ENCODE measurements around the gene ARMC2. TPM values are rescaled to one million over a fixed set of nuclear protein-coding genes. Genes with fewer than 3 reads are reported as not detected.

Gene ARMC2
- total and polyA plus RNA-seq, 2 donors (not counting 1 experiment from before 2014, with no cell fraction given), result 4.8 to 9.9 TPM

GRCh38 chr6:108895571-108895970 is 47.3 kb downstream of the ARMC2 start:
- Mint-ChIP-seq H3K27me3 (no peaks in the 10 kb centered on the region), H3K4me1 (peaks cover 14% of the 10 kb centered on the region), H3K4me3 (no peak overlapping the region), H3K27ac (no peak overlapping the region), H3K9me3 (ENCODE audit: insufficient read depth) (no peaks in the 10 kb centered on the region)
- Histone ChIP-seq H3K27me3 (replicated peaks in 1 of 4; ENCODE audit: control extremely low read depth in 1 of 4, control insufficient read depth in 3 of 4, insufficient read depth in 4 of 4, low read length in 3 of 4) (no peaks in the 10 kb centered on the region), H2AFZ (ENCODE audit: insufficient read depth, low read depth, low read length, poor library complexity, severe bottlenecking) (no peak overlapping the region), H3K27ac (ENCODE audit: low read length in 2 of 2) (no peak overlapping the region), H3K36me3 (replicated peaks in 1 of 2; ENCODE audit: control extremely low read depth in 1 of 2, control insufficient read depth in 1 of 2, extremely low read depth in 1 of 2, insufficient read depth in 2 of 2, low read length in 1 of 2) (no peaks in the 10 kb centered on the region), H3K4me3 (ENCODE audit: control extremely low read depth in 1 of 5, extremely low read depth in 1 of 5, insufficient read depth in 1 of 5, low read depth in 2 of 5, low read length in 4 of 5) (peak overlapping the region in 1 of 5 experiments; percentile 16), H3K4me1 (ENCODE audit: control insufficient read depth in 2 of 2, insufficient read depth in 2 of 2, low read length in 2 of 2) (peaks cover 20 to 25% of the 10 kb centered on the region in 2 donors), H3K9ac (ENCODE audit: low read length) (no peak overlapping the region), H4K20me1 (ENCODE audit: control insufficient read depth, insufficient read depth, low read length, poor library complexity, severe bottlenecking) (no peaks in the 10 kb centered on the region), H3K79me2 (ENCODE audit: control insufficient read depth, insufficient read depth, low read length) (no peaks in the 10 kb centered on the region), H3K9me3 (ENCODE audit: control extremely low read depth in 1 of 3, control insufficient read depth in 2 of 3, insufficient read depth in 1 of 3, low read length in 2 of 3) (peaks cover 0 to 5% (median 0%) of the 10 kb centered on the region in 3 donors), H3K4me2 (replicated peaks; ENCODE audit: low read depth, low read length, poor library complexity, severe bottlenecking) (peak overlapping the region; percentile 47)
- ATAC-seq (ENCODE audit: low read depth) (no peak), DNase-seq (no peak)
- ChIA-PET CTCF (interaction anchor here (0.9 to 5.8 kb wide), 4 partner anchors 13 to 354 kb away, joined by 3 to 66 read pairs (median 9); no protein-coding TSS in a partner anchor), POLR2A (no interaction called here)
- no CpG with 5 or more reads among the region's 1 CpG for WGBS (ENCODE audit: insufficient coverage)
- TF ChIP-seq, protein P1, sequence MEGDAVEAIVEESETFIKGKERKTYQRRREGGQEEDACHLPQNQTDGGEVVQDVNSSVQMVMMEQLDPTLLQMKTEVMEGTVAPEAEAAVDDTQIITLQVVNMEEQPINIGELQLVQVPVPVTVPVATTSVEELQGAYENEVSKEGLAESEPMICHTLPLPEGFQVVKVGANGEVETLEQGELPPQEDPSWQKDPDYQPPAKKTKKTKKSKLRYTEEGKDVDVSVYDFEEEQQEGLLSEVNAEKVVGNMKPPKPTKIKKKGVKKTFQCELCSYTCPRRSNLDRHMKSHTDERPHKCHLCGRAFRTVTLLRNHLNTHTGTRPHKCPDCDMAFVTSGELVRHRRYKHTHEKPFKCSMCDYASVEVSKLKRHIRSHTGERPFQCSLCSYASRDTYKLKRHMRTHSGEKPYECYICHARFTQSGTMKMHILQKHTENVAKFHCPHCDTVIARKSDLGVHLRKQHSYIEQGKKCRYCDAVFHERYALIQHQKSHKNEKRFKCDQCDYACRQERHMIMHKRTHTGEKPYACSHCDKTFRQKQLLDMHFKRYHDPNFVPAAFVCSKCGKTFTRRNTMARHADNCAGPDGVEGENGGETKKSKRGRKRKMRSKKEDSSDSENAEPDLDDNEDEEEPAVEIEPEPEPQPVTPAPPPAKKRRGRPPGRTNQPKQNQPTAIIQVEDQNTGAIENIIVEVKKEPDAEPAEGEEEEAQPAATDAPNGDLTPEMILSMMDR (IDR thresholded peaks at IDR 0.05), result no peak
- no peak for TF ChIP-seq EZH2 (IDR thresholded peaks at IDR 0.05; ENCODE audit: borderline replicate concordance, insufficient read depth, low read depth, low read length, poor library complexity, severe bottlenecking)
- intact Hi-C loops (cut with micrococcal nuclease), result no loop called here

DNA sequence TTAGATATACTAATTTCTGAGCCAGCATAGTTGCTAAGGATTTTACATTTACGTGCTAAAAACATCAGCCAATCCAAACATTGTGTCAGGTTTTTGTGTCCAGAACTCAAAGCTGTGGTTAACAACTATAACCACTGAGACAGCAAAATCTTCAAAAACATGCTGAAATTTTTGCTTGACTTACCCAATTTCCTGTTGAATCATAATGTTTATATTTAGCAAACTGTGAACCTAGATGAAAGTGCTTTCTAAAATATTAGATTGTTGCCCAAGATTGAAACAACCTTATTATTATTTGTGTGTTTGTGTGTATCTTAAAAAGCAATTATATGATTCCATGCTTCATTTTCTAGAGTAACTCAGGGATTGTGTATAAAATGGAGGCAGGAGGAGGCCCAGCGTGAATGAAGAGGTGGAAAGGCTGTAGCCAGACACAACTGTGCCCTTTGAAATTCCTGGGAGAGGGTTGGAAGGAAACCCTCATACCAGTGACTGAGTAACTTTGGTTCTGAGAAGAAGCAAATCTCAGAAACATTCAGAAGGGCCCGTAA is 48.0 kb downstream of the ARMC2 start:
- H4K20me1 ChIP-seq (ENCODE audit: control insufficient read depth, insufficient read depth, low read length, poor library complexity, severe bottlenecking), result no peaks in the 10 kb centered on the region
- H3K4me3 Mint-ChIP-seq, result peak overlapping the region; percentile 2
- no peaks in the 10 kb centered on the region for H3K79me2 ChIP-seq (ENCODE audit: control insufficient read depth, insufficient read depth, low read length)
- peaks cover 17% of the 10 kb centered on the region for H3K4me1 Mint-ChIP-seq
- WGBS (ENCODE audit: insufficient coverage), result no CpG with 5 or more reads among the region's 3 CpGs
- no peaks in the 10 kb centered on the region for H3K36me3 ChIP-seq (replicated peaks in 1 of 2; ENCODE audit: control extremely low read depth in 1 of 2, control insufficient read depth in 1 of 2, extremely low read depth in 1 of 2, insufficient read depth in 2 of 2, low read length in 1 of 2)
- TF ChIP-seq, protein P1 (IDR thresholded peaks at IDR 0.05), result no peak
- TF ChIP-seq EZH2 (IDR thresholded peaks at IDR 0.05; ENCODE audit: borderline replicate concordance, insufficient read depth, low read depth, low read length, poor library complexity, severe bottlenecking), result no peak
- intact Hi-C loops (cut with micrococcal nuclease), result no loop called here
- H3K27me3 Mint-ChIP-seq, result no peaks in the 10 kb centered on the region
- peak overlapping the region in 1 of 5 experiments; percentile 16 for H3K4me3 ChIP-seq (ENCODE audit: control extremely low read depth in 1 of 5, extremely low read depth in 1 of 5, insufficient read depth in 1 of 5, low read depth in 2 of 5, low read length in 4 of 5)
- ChIA-PET POLR2A (no interaction called here), CTCF (interaction anchor here (1.0 to 1.1 kb wide), 2 partner anchors 18 to 354 kb away, joined by 3 read pairs; no protein-coding TSS in a partner anchor)
- peak overlapping the region; percentile 47 for H3K4me2 ChIP-seq (replicated peaks; ENCODE audit: low read depth, low read length, poor library complexity, severe bottlenecking)
- no peaks in the 10 kb centered on the region for H3K9me3 Mint-ChIP-seq (ENCODE audit: insufficient read depth)
- ATAC-seq (ENCODE audit: low read depth) (no peak), DNase-seq (no peak)
- no peaks in the 10 kb centered on the region for H3K27me3 ChIP-seq (replicated peaks in 1 of 4; ENCODE audit: control extremely low read depth in 1 of 4, control insufficient read depth in 3 of 4, insufficient read depth in 4 of 4, low read length in 3 of 4)
- H3K27ac ChIP-seq (ENCODE audit: low read length in 2 of 2), result peak overlapping the region in 1 of 2 donors; percentile 39
- peak overlapping the region; percentile 2 for H3K27ac Mint-ChIP-seq
- H2AFZ ChIP-seq (ENCODE audit: insufficient read depth, low read depth, low read length, poor library complexity, severe bottlenecking), result peak overlapping the region; percentile 32
- H3K4me1 ChIP-seq (ENCODE audit: control insufficient read depth in 2 of 2, insufficient read depth in 2 of 2, low read length in 2 of 2), result peaks cover 22 to 28% of the 10 kb centered on the region in 2 donors
- peaks cover 0 to 6% (median 0%) of the 10 kb centered on the region in 3 donors for H3K9me3 ChIP-seq (ENCODE audit: control extremely low read depth in 1 of 3, control insufficient read depth in 2 of 3, insufficient read depth in 1 of 3, low read length in 2 of 3)
- H3K9ac ChIP-seq (ENCODE audit: low read length), result peak overlapping the region; percentile 47

Data from B cell (primary cell).